ENCODE data around the gene FHOD3.

FHOD3 gene

DNA sequence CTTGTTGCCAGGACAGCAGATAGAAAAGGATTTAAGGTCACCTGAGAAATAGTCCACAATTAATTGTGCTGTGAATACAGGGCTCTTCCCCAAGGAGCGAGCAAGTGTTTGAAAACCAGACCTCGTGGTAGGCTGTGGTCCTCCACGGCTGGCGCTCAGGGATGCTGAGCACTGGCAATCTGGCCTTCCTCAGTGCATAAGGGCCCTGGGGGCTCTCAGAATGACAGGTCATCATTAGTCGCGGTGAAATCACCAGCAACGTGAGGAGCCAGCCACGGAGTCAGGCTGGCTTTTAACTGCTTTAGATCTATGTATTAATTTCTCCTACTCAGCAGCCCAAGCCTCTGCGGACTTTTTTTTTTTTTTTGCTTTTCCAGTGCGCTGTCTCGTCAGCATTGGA lies 148.5 kb downstream of the FHOD3 start:
- H3K27ac Mint-ChIP-seq = no peak overlapping the region
- no peak overlapping the region for H3K4me3 Mint-ChIP-seq
- no peak for ATAC-seq
- no peaks in the 10 kb centered on the region for H3K4me1 Mint-ChIP-seq
- no peak for DNase-seq
- peaks cover 26% of the 10 kb centered on the region for H3K27me3 Mint-ChIP-seq
- no peaks in the 10 kb centered on the region for H3K9me3 Mint-ChIP-seq

DNA sequence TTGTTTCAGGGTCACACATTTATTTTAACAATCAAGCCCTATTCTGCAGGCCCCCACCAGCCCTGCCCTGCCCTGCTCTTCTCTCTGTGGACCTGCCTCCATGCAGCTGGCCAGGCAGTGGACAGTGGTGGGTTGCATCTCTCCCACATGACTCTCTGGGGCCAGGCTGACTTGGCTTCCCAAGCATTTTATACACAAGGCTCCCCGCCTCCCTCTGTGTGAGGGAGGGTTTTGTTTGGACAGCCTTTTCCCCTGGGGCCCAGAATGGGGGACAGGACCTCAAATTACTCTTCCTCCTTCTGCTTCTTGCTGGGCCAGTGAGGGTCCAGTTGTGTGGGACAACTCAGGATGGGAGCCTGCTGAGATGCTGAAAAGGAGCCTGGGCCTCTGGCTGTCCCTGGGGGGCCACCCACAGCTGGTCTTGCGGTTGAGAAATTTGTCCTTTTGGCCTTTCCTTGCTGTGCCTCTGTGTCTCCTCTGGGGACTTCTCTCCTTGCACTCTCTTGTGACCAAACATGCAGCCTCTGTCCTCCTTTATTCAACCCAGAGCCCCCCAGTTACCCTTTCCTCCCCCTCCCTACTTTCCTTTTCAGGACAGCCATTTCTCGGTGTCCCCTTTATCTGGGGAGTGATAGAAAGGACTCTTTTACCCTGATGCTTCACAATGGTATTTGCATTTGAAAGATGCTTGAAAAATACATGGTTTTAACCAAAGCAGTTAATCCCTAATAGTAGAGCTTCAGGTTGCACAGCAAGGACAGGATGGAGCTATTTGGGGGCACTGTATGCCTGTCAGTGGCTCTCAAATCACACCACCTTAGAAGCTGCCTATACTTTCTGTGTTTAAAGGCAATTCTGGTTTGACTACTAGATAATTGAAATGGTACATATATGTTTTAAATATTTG lies 151.1 kb downstream of the FHOD3 start:
- no peaks in the 10 kb centered on the region for H3K9me3 Mint-ChIP-seq
- no peaks in the 10 kb centered on the region for H3K4me1 Mint-ChIP-seq
- ATAC-seq = no peak
- H3K27ac Mint-ChIP-seq = peak overlapping the region in 1 of 2 donors; percentile 76
- no peak overlapping the region for H3K4me3 Mint-ChIP-seq
- DNase-seq = no peak
- H3K27me3 Mint-ChIP-seq = peaks cover 22% of the 10 kb centered on the region

DNA sequence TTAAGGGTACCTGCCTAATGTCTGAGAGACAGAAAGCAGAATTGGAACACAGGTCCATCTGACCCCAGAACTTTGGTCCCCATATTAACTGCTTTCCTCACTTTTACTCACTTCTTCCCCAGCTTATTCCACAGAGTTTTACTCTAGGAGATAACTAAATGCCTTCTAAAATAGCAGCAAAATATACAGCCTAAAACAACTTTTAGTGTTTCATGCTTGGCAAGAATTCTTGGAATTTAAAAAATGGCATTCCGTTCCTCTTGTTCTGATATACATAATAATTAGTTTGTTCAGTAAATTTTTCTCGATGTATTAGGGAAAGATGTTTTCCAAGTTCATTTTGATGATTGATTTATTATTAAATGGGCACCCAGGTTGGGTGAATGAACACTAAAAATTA lies 151.9 kb downstream of the FHOD3 start:
- Mint-ChIP-seq H3K27ac (no peak overlapping the region), H3K9me3 (no peaks in the 10 kb centered on the region), H3K4me3 (no peak overlapping the region), H3K27me3 (peaks cover 17% of the 10 kb centered on the region), H3K4me1 (no peaks in the 10 kb centered on the region)
- no peak for ATAC-seq
- DNase-seq = no peak

DNA sequence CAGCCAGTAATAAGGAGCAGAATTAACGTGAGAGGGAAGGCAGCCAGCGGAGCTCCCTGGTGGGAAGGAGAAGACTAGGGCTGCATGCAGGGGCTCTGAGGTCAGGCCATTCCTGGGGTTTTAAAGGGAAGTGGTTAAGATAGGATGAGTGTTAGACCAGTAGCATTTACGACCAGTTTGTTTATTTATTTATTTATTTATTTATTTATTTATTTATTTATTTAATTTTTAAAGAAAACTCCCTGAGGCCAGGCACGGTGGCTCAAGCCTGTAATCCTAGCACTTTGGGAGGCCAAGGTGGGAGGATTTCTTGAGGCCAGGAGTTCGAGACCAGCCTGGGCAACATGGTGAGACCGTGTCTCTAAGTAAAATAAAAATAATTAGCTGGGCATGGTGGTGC lies 152.8 kb downstream of the FHOD3 start:
- Mint-ChIP-seq H3K9me3 (no peaks in the 10 kb centered on the region), H3K4me3 (no peak overlapping the region), H3K27ac (no peak overlapping the region), H3K27me3 (peaks cover 14% of the 10 kb centered on the region), H3K4me1 (no peaks in the 10 kb centered on the region)
- ATAC-seq = no peak
- DNase-seq = no peak

DNA sequence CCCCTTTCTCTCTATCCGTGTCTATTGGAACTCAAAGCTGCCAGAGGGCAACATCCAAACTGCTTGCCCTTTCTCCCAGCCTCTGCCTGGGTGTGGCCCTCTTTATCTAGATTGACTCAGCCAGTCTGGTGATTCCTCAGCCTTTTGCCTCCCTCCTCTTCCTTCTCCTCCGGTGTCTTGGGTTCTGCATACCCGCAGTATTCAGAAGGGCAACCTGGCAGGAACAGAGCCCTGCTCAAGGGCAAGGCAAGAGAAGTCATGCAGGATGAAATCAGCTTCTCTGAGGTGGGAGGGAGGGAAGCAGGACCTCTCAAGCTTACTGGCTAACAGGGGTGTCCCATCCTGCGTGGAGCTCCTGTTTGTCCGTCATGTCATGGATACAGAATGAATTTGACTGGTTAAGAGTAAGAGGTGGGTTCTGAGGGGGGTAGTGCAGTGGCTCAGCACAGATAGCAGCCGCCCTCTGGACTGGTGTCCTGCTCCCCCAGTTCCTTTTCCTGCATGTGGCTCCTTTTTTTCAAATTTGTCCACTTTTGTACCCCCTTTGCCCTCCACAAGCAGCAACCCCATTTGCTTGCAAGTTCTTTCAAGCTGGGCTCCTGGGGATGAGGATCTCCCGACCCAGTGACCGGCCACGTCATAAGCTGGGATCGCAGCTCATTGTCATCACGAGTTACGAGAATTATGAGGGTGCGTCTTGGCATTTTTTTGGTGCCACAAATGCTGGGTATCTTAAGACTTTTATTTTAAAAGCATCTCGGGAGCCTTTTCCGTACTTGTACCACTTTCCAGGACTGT lies 154.1 kb downstream of the FHOD3 start:
- H3K4me3 Mint-ChIP-seq = no peak overlapping the region
- peaks cover 16% of the 10 kb centered on the region for H3K27me3 Mint-ChIP-seq
- DNase-seq (no peak), ATAC-seq (no peak)
- no peaks in the 10 kb centered on the region for H3K4me1 Mint-ChIP-seq
- H3K9me3 Mint-ChIP-seq = no peaks in the 10 kb centered on the region
- no peak overlapping the region for H3K27ac Mint-ChIP-seq

DNA sequence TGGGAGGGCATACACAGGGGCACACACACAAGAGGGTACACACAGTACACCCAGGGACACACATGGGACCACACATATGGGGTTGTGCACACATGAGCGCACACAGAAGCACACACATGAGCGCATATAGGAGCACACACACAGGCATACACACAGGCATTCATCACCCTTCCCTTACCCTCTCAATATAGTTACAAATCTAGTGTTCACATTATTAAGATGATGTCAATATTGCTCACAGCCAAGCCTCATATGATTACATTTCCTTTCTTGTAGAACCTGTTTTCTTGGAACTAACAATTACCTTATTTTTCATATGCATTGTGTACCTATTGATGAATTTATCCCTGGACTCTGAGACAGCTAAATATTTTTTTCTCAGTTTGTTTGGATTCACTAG lies 156.7 kb downstream of the FHOD3 start:
- DNase-seq = no peak
- no peak for ATAC-seq
- Mint-ChIP-seq H3K27ac (peak overlapping the region in 1 of 2 donors; percentile 65), H3K4me3 (no peak overlapping the region), H3K27me3 (peaks cover 21% of the 10 kb centered on the region), H3K4me1 (no peaks in the 10 kb centered on the region), H3K9me3 (no peaks in the 10 kb centered on the region)

DNA sequence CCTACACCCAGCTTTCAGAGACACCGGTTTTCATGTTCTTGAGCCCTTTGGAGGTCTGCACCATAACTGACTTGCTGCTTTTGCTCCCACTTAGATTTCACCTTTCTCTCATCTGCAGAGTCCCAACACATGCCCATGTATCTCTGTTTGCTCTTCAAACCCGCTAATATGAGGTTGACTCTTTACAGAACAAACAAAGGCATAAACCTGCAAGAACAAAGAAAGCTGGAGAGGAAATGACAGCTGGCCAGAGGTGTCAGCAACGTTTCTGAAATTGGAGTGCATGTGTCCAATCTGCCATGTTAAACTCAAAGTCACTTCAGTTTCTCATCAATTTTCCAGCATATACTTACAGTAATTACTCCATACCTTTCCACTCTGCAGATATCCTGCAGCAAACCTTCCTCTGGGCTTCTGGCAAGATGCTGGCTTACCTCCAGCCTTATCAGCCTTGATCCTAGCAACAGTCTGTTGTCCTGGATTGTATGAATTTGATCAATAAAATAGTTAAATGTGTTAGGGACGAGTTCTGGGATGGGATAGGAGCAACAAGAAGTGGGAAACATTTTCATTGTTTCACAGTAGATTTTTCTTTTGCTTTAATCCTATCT lies 157.4 kb downstream of the FHOD3 start:
- ATAC-seq (no peak), DNase-seq (no peak)
- Mint-ChIP-seq H3K27me3 (peaks cover 21% of the 10 kb centered on the region), H3K4me1 (no peaks in the 10 kb centered on the region), H3K9me3 (no peaks in the 10 kb centered on the region), H3K4me3 (no peak overlapping the region), H3K27ac (no peak overlapping the region)

DNA sequence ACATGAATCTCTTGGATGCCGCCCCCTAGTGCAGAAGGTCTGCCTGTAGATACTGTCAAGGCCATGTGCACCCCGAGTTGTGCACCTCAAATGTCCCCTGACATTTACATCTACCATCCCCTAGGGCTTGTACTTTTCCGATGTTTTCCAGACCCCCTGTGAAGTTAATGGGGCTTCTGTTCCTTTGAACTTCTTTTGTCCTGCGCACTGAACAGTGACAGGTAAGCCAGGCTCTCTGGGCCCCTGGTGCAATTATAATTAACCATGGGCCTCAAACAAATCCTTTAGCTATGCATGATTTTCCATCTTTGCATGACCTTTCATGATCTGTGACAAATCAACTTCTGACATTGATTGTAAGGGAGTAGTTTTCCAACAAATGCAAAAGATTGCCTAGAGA lies 158.4 kb downstream of the FHOD3 start:
- no peak for ATAC-seq
- H3K27me3 Mint-ChIP-seq = peaks cover 21% of the 10 kb centered on the region
- DNase-seq = no peak
- no peak overlapping the region for H3K4me3 Mint-ChIP-seq
- H3K9me3 Mint-ChIP-seq = no peaks in the 10 kb centered on the region
- H3K27ac Mint-ChIP-seq = no peak overlapping the region
- H3K4me1 Mint-ChIP-seq = no peaks in the 10 kb centered on the region

DNA sequence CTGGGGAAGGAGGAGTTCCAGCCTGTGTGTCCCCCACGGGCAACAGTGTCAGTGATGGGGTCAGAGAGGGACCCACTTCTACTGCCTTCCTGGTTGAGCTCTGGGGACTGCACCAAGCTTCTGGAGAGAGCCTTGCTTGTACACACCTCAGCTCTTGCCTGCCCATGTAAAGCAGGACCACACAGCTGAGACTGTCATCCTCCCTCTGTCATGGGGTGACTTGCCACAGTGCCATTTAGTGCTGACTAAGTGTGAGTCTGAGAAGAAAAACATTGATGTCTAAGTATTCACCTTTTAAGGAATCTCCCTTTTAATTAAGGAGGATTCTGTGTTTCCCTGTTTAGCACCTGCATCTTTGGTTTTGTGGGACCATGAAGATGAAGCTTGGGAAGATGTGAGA lies 159.1 kb downstream of the FHOD3 start:
- no peaks in the 10 kb centered on the region for H3K4me1 Mint-ChIP-seq
- ATAC-seq = peak; percentile 24
- H3K27ac Mint-ChIP-seq = no peak overlapping the region
- no peaks in the 10 kb centered on the region for H3K9me3 Mint-ChIP-seq
- no peak overlapping the region for H3K4me3 Mint-ChIP-seq
- no peak for DNase-seq
- H3K27me3 Mint-ChIP-seq = peaks cover 15% of the 10 kb centered on the region

DNA sequence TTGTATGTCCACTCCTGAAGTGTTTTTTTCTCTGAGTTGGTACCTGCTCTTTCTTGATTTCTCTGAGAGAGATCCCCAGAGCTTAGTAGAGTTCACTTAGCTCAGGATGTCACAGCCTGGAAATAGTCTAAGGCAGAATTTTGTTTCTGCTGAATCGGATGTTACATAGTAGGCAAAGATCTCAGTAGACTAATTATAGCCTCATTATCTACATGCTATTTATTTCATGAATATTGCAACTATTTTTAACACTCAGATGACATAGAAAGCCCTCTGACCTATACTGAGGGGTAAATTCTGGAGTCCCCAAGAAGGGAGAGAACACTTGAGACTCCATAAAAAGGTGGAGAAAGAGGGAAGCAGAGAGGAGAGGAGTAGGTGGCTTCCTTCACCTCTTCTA lies 160.2 kb downstream of the FHOD3 start:
- H3K4me1 Mint-ChIP-seq = no peaks in the 10 kb centered on the region
- H3K9me3 Mint-ChIP-seq = no peaks in the 10 kb centered on the region
- peaks cover 14% of the 10 kb centered on the region for H3K27me3 Mint-ChIP-seq
- H3K27ac Mint-ChIP-seq = peak overlapping the region in 1 of 2 donors; percentile 44
- no peak overlapping the region for H3K4me3 Mint-ChIP-seq
- DNase-seq (no peak), ATAC-seq (no peak)

DNA sequence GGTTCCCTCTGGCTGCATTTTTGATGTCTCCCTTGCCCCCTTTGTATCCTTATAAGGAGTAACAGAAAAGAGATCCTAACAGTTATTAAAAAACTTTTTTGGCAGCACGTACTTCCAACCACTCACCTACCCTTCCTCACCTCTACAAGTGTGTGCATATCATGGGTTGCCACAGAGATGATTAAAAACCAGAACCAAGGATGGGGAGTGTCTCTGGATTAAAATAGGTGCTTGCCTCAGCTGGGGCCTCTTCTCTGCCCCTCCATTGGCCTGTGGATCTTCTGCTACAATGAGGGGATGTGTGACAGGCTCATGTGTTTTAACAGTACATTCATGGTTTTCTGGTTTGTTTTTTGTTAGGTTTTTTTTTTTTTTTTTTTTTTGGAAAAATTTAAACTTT lies 160.8 kb downstream of the FHOD3 start:
- no peak overlapping the region for H3K4me3 Mint-ChIP-seq
- ATAC-seq (no peak), DNase-seq (no peak)
- H3K4me1 Mint-ChIP-seq = no peaks in the 10 kb centered on the region
- H3K27ac Mint-ChIP-seq = no peak overlapping the region
- no peaks in the 10 kb centered on the region for H3K9me3 Mint-ChIP-seq
- H3K27me3 Mint-ChIP-seq = peaks cover 11% of the 10 kb centered on the region

DNA sequence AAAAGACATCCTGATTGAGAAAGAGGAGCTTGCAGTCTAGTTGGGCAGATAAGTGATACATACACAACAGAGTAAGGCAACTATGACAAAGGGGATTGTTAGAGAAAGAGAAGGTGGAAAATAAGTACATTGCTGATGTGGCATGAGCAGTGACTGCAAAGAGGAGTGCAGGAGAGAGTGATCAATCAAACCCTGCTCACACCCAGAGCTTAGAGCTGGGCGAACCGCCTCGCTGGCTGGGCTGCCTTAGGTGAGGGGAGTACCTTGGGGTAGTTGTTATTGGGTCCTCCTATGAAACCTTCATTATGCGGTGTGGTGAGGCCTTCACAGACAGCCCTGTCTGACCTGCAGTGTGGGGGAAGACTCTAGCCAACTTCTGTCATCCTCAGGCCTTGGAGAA lies 161.7 kb downstream of the FHOD3 start:
- DNase-seq (no peak), ATAC-seq (no peak)
- H3K4me1 Mint-ChIP-seq = no peaks in the 10 kb centered on the region
- H3K9me3 Mint-ChIP-seq = no peaks in the 10 kb centered on the region
- H3K27me3 Mint-ChIP-seq = peaks cover 7% of the 10 kb centered on the region
- H3K4me3 Mint-ChIP-seq = no peak overlapping the region
- no peak overlapping the region for H3K27ac Mint-ChIP-seq

DNA sequence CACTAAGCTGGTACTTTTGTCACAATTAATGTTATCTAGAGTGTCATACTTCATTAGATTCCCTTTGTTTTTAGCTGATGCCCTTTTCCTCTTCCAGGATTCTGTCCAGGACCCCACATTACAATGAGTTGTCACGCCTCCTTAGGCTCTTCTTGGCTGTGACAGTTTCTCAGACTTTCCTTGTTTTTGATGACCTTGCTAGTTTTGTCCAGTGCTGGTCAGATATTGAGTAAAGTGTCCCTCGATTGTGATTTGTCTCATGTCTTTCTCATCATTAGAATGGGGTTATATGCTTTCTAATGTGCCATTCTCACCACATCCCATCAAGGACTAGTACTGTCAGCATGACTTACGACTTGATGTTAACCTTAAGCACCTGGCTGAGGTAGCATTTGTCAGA lies 162.3 kb downstream of the FHOD3 start:
- DNase-seq (no peak), ATAC-seq (no peak)
- Mint-ChIP-seq H3K9me3 (no peaks in the 10 kb centered on the region), H3K27me3 (peaks cover 7% of the 10 kb centered on the region), H3K4me1 (no peaks in the 10 kb centered on the region), H3K27ac (no peak overlapping the region), H3K4me3 (no peak overlapping the region)

DNA sequence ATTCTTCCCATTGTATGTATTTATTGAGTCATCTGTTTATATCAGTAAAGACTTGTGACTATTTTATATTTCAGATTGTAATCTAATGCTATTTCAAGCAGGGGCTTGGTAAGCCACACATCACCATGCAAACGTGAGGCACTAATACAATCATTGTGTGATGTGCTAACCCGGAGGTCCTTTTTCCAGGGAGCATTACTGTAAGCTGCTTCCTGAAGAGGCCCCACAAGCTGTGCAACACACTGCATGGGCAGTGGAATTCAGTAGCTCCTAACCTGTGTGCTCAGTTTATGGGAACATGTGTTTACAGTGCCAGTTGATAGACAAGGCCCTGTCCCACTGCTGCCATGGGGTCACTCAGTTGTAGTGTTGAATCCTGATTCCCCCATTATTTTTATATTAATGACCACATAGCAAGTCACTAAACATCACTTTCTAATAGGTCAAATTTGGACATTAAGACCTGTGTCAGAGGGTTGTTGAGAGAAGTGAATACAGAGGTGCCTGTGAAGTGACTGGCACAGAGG lies 162.9 kb downstream of the FHOD3 start:
- DNase-seq (no peak), ATAC-seq (no peak)
- peaks cover 13% of the 10 kb centered on the region for H3K27me3 Mint-ChIP-seq
- no peak overlapping the region for H3K4me3 Mint-ChIP-seq
- no peak overlapping the region for H3K27ac Mint-ChIP-seq
- no peaks in the 10 kb centered on the region for H3K4me1 Mint-ChIP-seq
- no peaks in the 10 kb centered on the region for H3K9me3 Mint-ChIP-seq

DNA sequence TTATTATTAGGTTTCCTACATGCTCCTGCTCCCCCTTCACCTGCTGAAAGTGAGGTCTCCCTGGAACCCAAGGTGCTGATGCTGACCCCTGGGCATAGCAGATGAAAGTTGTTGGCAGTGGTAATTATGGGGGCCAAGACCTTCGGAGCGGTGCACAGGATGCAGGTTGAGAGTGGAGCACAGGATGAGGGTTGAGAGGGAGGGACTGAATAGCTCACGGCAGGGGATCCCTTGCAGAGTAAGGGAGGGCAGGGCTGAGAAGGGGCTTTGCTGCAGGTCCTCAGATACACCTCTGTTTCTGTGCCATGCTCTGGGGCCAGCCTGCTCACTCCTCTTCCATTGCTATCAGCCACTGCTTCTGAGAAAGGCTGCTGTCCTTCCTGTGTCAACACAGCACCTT lies 163.3 kb downstream of the FHOD3 start:
- Mint-ChIP-seq H3K9me3 (no peaks in the 10 kb centered on the region), H3K27ac (no peak overlapping the region)
- no peak for ATAC-seq

DNA sequence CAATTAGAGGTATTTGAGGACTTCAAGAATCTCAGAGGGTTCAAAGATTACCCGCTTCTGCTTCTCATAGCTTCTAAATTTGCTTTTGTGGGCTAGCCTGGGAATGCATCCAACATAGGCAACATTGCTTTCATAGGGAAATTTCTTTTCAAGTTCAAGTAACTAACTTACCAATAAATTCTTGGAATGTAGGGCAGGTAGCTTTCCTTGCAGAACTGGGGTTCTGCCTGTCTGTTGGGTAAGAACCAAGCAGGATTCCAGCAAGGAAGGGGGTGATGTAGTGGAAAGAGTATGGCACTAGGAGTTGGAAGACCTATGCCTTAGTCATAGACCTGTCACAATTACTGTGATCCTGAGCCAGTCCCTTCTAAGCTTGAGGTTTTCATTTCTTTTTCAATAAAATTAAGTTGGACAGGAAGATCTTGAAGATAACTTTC lies 164.1 kb downstream of the FHOD3 start:
- H3K4me3 Mint-ChIP-seq = no peak overlapping the region
- no peak overlapping the region for H3K27ac Mint-ChIP-seq
- H3K9me3 Mint-ChIP-seq = no peaks in the 10 kb centered on the region

More for the DNA sequence above, 163.3 kb downstream of the FHOD3 start:
- peaks cover 17% of the 10 kb centered on the region for H3K27me3 Mint-ChIP-seq
- H3K4me1 Mint-ChIP-seq = no peaks in the 10 kb centered on the region
- H3K4me3 Mint-ChIP-seq = no peak overlapping the region
- DNase-seq = no peak

More for the DNA sequence above, 164.1 kb downstream of the FHOD3 start:
- ATAC-seq = no peak
- Mint-ChIP-seq H3K27me3 (peaks cover 23% of the 10 kb centered on the region), H3K4me1 (no peaks in the 10 kb centered on the region)
- DNase-seq = no peak

Measured in stimulated activated naive CD8-positive, alpha-beta T cell treated with anti-CD3 and anti-CD28 coated beads, Interleukin-15, amount 100 ng/mL, for 72 hours (primary cell).